Upper lobe of left lung (tissue), 6 donors: Measurements from ENCODE around the gene LRRC8B. TPM values are rescaled to one million over a fixed set of nuclear protein-coding genes. Genes with fewer than 3 reads are reported as not detected.
A peak's percentile ranks its signal among the peaks of the same experiment; 100 is the strongest.
"Not testable (repeated sequence)": the region's sequence is repeated elsewhere in the genome, so short reads cannot be mapped to it uniquely, and the experiment has no call there.

Experiments used
- ATAC-seq, 2 donors: fragments of 200-7000 bp; cut with Tn5 transposase; one replicate each; pipeline ENCODE4 v1.9.1; 2022; ENCODE audit warnings: mild to moderate bottlenecking in 2 of 2, moderate library complexity in 2 of 2; ENCODE audit not compliant: low FRiP score in 2 of 2
- DNase-seq, 2 donors: peaks; one replicate each; pipeline ENCODE4 v3.0.0-alpha.2; 2019 to 2020
- H3K27ac ChIP-seq, 4 donors: fragments of 200-600 bp; sonication (generic); one replicate each; pipeline ENCODE4 v1.5.1; 2016 to 2019
- H3K27me3 ChIP-seq, 4 donors: fragments of 200-600 bp; sonication (generic); one replicate each; pipeline ENCODE4 v1.5.1; 2017 to 2019
- H3K36me3 ChIP-seq, 4 donors: fragments of 200-600 bp; sonication (generic); one replicate each; pipeline ENCODE4 v1.5.1; 2016 to 2019
- H3K4me1 ChIP-seq, 4 donors: fragments of 200-600 bp; sonication (generic); one replicate each; pipeline ENCODE4 v1.5.1; 2018 to 2019
- H3K4me3 ChIP-seq, 4 donors: fragments of 200-600 bp; sonication (generic); one replicate each; pipeline ENCODE4 v1.5.1; 2017 to 2019; ENCODE audit warnings: mild to moderate bottlenecking in 2 of 4, moderate library complexity in 1 of 4
- H3K9me3 ChIP-seq, 4 donors: fragments of 200-600 bp; sonication (generic); one replicate each; pipeline ENCODE4 v1.5.1; 2018 to 2019
- CTCF ChIP-seq, 6 experiments: fragments of 450-650 bp in 4 of 6; fragments of 200-600 bp in 2 of 6; sonication (generic) in 2 of 6; IDR thresholded peaks; one replicate each; pipeline ENCODE4 v1.5.1; 2016 to 2019; ENCODE audit warnings: antibody characterized with exemption in 6 of 6
- EP300 ChIP-seq, 4 donors: sonication (generic); formaldehyde crosslinking; IDR thresholded peaks; one replicate each; pipeline ENCODE4 v1.5.1; 2017; ENCODE audit warnings: antibody characterized with exemption in 4 of 4, control low read depth in 2 of 4
- POLR2A ChIP-seq, 4 donors: fragments of 450-650 bp; IDR thresholded peaks; one replicate each; pipeline ENCODE4 v1.5.1; 2016 to 2017; ENCODE audit warnings: antibody characterized with exemption in 4 of 4, mild to moderate bottlenecking in 2 of 4
- POLR2AphosphoS5 ChIP-seq, 2 donors: sonication (generic); formaldehyde crosslinking; IDR thresholded peaks; one replicate each; pipeline ENCODE4 v1.5.1; 2017; ENCODE audit warnings: antibody characterized with exemption in 2 of 2
- WGBS, 2 donors: methylation state at CpG; one replicate each; pipeline ENCODE4 v1.1.5; 2017 to 2018; 5-methylcytosine and 5-hydroxymethylcytosine counted together
- total RNA-seq, 6 donors: library from RNA; depleted of rRNA in 4 of 6; stranded (reverse); fragments of >200 nt in 4 of 6; gene quantifications; one replicate each; pipeline versions ENCODE4 v1.1.0 to v1.2.1, GENCODE V29; 2016 to 2021
- donor health status: DM: no; HTN: no; CAD: no; lungs with moderate emphysema.
- donor health status: DM: no; HTN: yes; CAD: no; lungs with severe emphysema.

The LRRC8B gene
- total RNA-seq, 6 donors from 2014 or later, result 7.1 to 20.2 (median 14.8) TPM

- ATAC-seq (no peak), DNase-seq (no peak)
- TF ChIP-seq CTCF (IDR thresholded peaks at IDR 0.05), result no peak
- TF ChIP-seq EP300 (IDR thresholded peaks at IDR 0.05), result no peak
- TF ChIP-seq POLR2AphosphoS5 (IDR thresholded peaks at IDR 0.05), result no peak
- no peak for TF ChIP-seq POLR2A (IDR thresholded peaks at IDR 0.05)
- no peaks in the 10 kb centered on the region for H3K36me3 ChIP-seq
- H3K4me3 ChIP-seq, result no peak overlapping the region
- no peaks in the 10 kb centered on the region for H3K27me3 ChIP-seq
- H3K4me1 ChIP-seq, result peaks cover 0 to 12% (median 7%) of the 10 kb centered on the region in 4 donors
- no peak overlapping the region for H3K27ac ChIP-seq
- WGBS, 2 donors, result 65 to 98% methylated on average over 3 of the region's 3 CpGs
- no peaks in the 10 kb centered on the region for H3K9me3 ChIP-seq
Observed at GRCh38 chr1:89490389-89490788, 34.2 kb upstream of the LRRC8B start.

GRCh38 chr1:89499320-89499719 lies 25.3 kb upstream of the LRRC8B start:
- Histone ChIP-seq H3K4me3 (no peak overlapping the region), H3K27ac (no peak overlapping the region), H3K9me3 (no peaks in the 10 kb centered on the region), H3K36me3 (no peaks in the 10 kb centered on the region), H3K4me1 (peaks cover 0 to 4% (median 2%) of the 10 kb centered on the region in 4 donors), H3K27me3 (no peaks in the 10 kb centered on the region)
- 62 to 65% methylated on average over 6 of the region's 6 CpGs for WGBS, 2 donors
- TF ChIP-seq POLR2AphosphoS5 (IDR thresholded peaks at IDR 0.05) (no peak), POLR2A (IDR thresholded peaks at IDR 0.05) (no peak), EP300 (IDR thresholded peaks at IDR 0.05) (no peak), CTCF (IDR thresholded peaks at IDR 0.05) (no peak)
- peak in 1 of 2 donors; percentile 31 for ATAC-seq
- DNase-seq, result peak in 1 of 2 donors; percentile 75

- H3K9me3 ChIP-seq, result no peaks in the 10 kb centered on the region
- TF ChIP-seq CTCF (IDR thresholded peaks at IDR 0.05), result no peak
- TF ChIP-seq POLR2A (IDR thresholded peaks at IDR 0.05), result no peak
- TF ChIP-seq EP300 (IDR thresholded peaks at IDR 0.05), result no peak
- no peak for TF ChIP-seq POLR2AphosphoS5 (IDR thresholded peaks at IDR 0.05)
- no peak overlapping the region for H3K27ac ChIP-seq
- peaks cover 0 to 4% (median 2%) of the 10 kb centered on the region in 4 donors for H3K4me1 ChIP-seq
- no peaks in the 10 kb centered on the region for H3K36me3 ChIP-seq
- no peaks in the 10 kb centered on the region for H3K27me3 ChIP-seq
- no peak for ATAC-seq
- WGBS, 2 donors, result 84 to 86% methylated on average over 2 of the region's 2 CpGs
- no peak overlapping the region for H3K4me3 ChIP-seq
- DNase-seq, result no peak
Observed at GRCh38 chr1:89502042-89502441, 22.6 kb upstream of the LRRC8B start.

- Histone ChIP-seq H3K27me3 (no peaks in the 10 kb centered on the region), H3K4me3 (no peak overlapping the region), H3K4me1 (peaks cover 0 to 4% (median 2%) of the 10 kb centered on the region in 4 donors), H3K36me3 (no peaks in the 10 kb centered on the region), H3K27ac (no peak overlapping the region), H3K9me3 (no peaks in the 10 kb centered on the region)
- WGBS, 2 donors, result 50 to 62% methylated on average over 1 of the region's 1 CpG
- DNase-seq, result no peak
- no peak for ATAC-seq
- TF ChIP-seq POLR2AphosphoS5 (IDR thresholded peaks at IDR 0.05), result no peak
- TF ChIP-seq POLR2A (IDR thresholded peaks at IDR 0.05), result no peak
- no peak for TF ChIP-seq EP300 (IDR thresholded peaks at IDR 0.05)
- no peak for TF ChIP-seq CTCF (IDR thresholded peaks at IDR 0.05)
Observed at GRCh38 chr1:89502895-89503294, 21.7 kb upstream of the LRRC8B start.

GRCh38 chr1:89503690-89504089 lies 20.9 kb upstream of the LRRC8B start:
- no peak for DNase-seq
- ATAC-seq, result no peak
- TF ChIP-seq POLR2AphosphoS5 (IDR thresholded peaks at IDR 0.05) (no peak), POLR2A (IDR thresholded peaks at IDR 0.05) (no peak), EP300 (IDR thresholded peaks at IDR 0.05) (no peak), CTCF (IDR thresholded peaks at IDR 0.05) (no peak)
- 34 to 69% methylated on average over 2 of the region's 2 CpGs for WGBS, 2 donors
- Histone ChIP-seq H3K4me3 (no peak overlapping the region), H3K9me3 (no peaks in the 10 kb centered on the region), H3K27ac (no peak overlapping the region), H3K36me3 (no peaks in the 10 kb centered on the region), H3K27me3 (no peaks in the 10 kb centered on the region), H3K4me1 (peaks cover 0 to 4% (median 2%) of the 10 kb centered on the region in 4 donors)

- ATAC-seq, H3K36me3 ChIP-seq, H3K9me3 ChIP-seq, H3K4me3 ChIP-seq, H3K4me1 ChIP-seq, DNase-seq, H3K27ac ChIP-seq, H3K27me3 ChIP-seq: not testable (repeated sequence)
- WGBS, 2 donors, result 94 to 97% methylated on average over 5 of the region's 5 CpGs
Observed at GRCh38 chr1:89510061-89510460, 14.6 kb upstream of the LRRC8B start.
